ACC112 (cell line): Measurements from ENCODE around the gene KRTAP21-1.

Experiments used
- H2AFZ ChIP-seq: fragments of 200-600 bp; sonication (generic); one replicate; pipeline ENCODE4 v1.6.0; 2017; ENCODE audit warnings: antibody characterized with exemption, low read length; ENCODE audit not compliant: unreplicated experiment
- H3K27ac ChIP-seq: fragments of 200-600 bp; sonication (generic); 2 replicates; pipeline ENCODE4 v1.5.1; 2014; ENCODE audit warnings: low read depth, mild to moderate bottlenecking, antibody characterized with exemption, low read length, moderate library complexity
- H3K27me3 ChIP-seq: fragments of 200-600 bp; sonication (generic); 2 replicates; pipeline ENCODE4 v1.6.1; 2014; ENCODE audit warnings: mild to moderate bottlenecking, antibody characterized with exemption, low read length, moderate library complexity, mixed read lengths; ENCODE audit not compliant: insufficient read depth
- H3K36me3 ChIP-seq: fragments of 200-600 bp; sonication (generic); 2 replicates; pipeline ENCODE4 v1.6.1; 2016; ENCODE audit warnings: mild to moderate bottlenecking, antibody characterized with exemption, low read length, moderate library complexity, mixed read lengths; ENCODE audit not compliant: insufficient read depth
- H3K4me1 ChIP-seq: fragments of 200-600 bp; sonication (generic); one replicate; pipeline ENCODE4 v1.6.1; 2016; ENCODE audit warnings: low read length, mixed read lengths; ENCODE audit not compliant: insufficient read depth, unreplicated experiment, control insufficient read depth
- H3K4me3 ChIP-seq: fragments of 200-600 bp; sonication (generic); 2 replicates; pipeline ENCODE4 v1.5.1; 2014; ENCODE audit warnings: mild to moderate bottlenecking, low read depth, low read length
- H3K79me2 ChIP-seq: fragments of 200-600 bp; sonication (generic); one replicate; pipeline ENCODE4 v1.6.0; 2016; ENCODE audit warnings: low read length; ENCODE audit not compliant: control insufficient read depth, unreplicated experiment, insufficient read depth

The KRTAP21-1 gene

GRCh38 chr21:30719401-30719800, 35.8 kb downstream of the KRTAP21-1 start:
- no peak overlapping the region for H3K4me3 ChIP-seq
- no peaks in the 10 kb centered on the region for H3K4me1 ChIP-seq
- H3K27me3 ChIP-seq = no peaks in the 10 kb centered on the region
- no peak overlapping the region for H2AFZ ChIP-seq
- no peak overlapping the region for H3K27ac ChIP-seq
- H3K79me2 ChIP-seq = no peaks in the 10 kb centered on the region
- no peaks in the 10 kb centered on the region for H3K36me3 ChIP-seq

- H3K27ac ChIP-seq = no peak within 1 kb of the TSS
- no peak within 1 kb of the TSS for H3K4me3 ChIP-seq
- no peaks in the 10 kb centered on the region for H3K79me2 ChIP-seq
- no peaks in the 10 kb centered on the region for H3K4me1 ChIP-seq
- no peak within 1 kb of the TSS for H2AFZ ChIP-seq
- H3K36me3 ChIP-seq = no peaks in the 10 kb centered on the region
- H3K27me3 ChIP-seq = no peaks in the 10 kb centered on the region
Observed at GRCh38 chr21:30718239-30718909, 36.9 kb downstream of the KRTAP21-1 start, which contains the start of gene KRTAP21-3. KRTAP21-3 (minus strand) TSS chr21:30718777; CDS start chr21:30718759, 18 bp downstream.

DNA sequence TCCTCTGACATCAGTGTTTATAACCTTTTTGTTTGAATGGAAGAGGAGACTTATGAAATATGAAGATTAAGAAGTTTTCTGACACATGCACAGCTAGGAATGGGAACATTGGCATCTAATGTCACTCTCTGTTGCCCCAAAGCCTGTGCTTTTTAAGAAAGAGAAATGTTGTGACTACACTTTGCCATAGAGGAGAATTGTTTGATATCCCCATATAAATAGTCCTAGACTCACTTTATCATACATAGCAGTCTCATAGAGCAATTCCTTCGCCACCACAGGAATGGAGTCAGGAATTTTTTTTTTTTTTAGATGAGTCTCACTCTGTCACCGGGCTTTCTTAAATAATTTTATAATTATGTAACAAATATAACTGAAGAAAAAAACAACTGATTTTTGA, 38.1 kb downstream of the KRTAP21-1 start:
- Histone ChIP-seq H3K36me3 (no peaks in the 10 kb centered on the region), H3K4me3 (no peak overlapping the region), H3K27ac (no peak overlapping the region), H3K27me3 (no peaks in the 10 kb centered on the region), H3K79me2 (no peaks in the 10 kb centered on the region), H3K4me1 (no peaks in the 10 kb centered on the region), H2AFZ (no peak overlapping the region)

DNA sequence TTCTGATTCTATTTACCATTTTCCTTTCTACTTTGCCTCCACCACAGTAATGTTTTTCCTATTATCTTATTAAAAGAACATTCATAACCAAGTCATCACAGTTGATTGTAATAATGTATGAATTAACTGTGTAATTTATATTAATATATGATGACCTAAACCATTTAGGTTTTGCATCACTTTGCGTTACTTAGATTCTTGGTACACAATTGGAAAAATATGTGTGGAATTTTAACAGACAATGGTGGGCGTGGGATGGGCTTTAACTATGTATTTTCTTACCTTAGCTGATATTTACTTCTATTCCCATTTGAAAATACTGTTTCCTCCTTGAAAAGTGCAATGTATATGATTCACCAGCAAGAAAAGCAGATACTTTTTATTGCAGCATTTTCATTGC, 40.3 kb downstream of the KRTAP21-1 start:
- Histone ChIP-seq H3K4me1 (no peaks in the 10 kb centered on the region), H3K27ac (no peak overlapping the region), H3K27me3 (no peaks in the 10 kb centered on the region), H3K36me3 (no peaks in the 10 kb centered on the region), H2AFZ (no peak overlapping the region), H3K4me3 (no peak overlapping the region), H3K79me2 (no peaks in the 10 kb centered on the region)

DNA sequence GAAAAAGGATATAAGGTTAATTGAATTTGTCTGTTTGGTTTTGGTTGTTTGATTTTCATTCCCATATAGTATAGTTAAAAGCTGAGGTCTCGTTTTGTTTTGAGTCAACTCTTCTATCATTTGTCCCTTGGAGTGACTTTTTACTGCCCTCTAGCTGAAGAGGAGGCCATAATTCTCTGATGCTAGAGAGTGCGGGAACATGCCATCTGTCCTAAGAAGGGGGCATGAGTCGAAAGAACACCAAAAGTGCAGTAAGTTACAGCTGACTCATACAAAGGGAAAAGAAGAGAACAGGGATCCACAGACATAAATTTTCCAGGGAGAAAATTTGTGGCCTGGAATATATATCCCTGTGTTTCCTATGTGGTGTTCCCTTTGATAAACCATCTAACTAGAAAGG, 40.8 kb downstream of the KRTAP21-1 start:
- no peak overlapping the region for H3K4me3 ChIP-seq
- H3K27me3 ChIP-seq = no peaks in the 10 kb centered on the region
- no peak overlapping the region for H3K27ac ChIP-seq

GRCh38 chr21:30713766-30714165, 41.5 kb downstream of the KRTAP21-1 start:
- Histone ChIP-seq H3K27ac (no peak overlapping the region), H3K4me3 (no peak overlapping the region), H3K27me3 (no peaks in the 10 kb centered on the region), H3K36me3 (no peaks in the 10 kb centered on the region), H3K4me1 (no peaks in the 10 kb centered on the region), H3K79me2 (no peaks in the 10 kb centered on the region), H2AFZ (no peak overlapping the region)

More for the DNA sequence above, 40.8 kb downstream of the KRTAP21-1 start:
- Histone ChIP-seq H3K4me1 (no peaks in the 10 kb centered on the region), H3K79me2 (no peaks in the 10 kb centered on the region), H3K36me3 (no peaks in the 10 kb centered on the region), H2AFZ (no peak overlapping the region)

DNA sequence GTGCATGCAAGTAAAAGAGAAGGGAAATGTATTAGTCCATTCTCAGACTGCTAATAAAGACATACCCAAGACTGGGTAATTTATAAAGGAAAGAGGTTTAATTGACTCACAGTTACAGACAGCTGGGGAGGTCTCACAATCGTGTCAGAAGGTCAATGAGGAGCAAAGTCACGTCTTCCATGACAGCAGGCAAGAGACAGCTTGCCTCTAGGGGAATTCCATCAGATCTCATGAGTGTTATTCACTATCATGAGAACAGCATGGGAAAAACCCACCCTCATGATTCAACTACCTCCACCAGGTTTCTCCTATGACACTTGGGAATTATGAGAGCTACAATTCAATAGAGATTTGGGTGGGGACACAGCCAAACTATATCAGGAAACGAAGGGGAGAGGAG, 44.7 kb downstream of the KRTAP21-1 start:
- Histone ChIP-seq H3K4me1 (no peaks in the 10 kb centered on the region), H3K27ac (no peak overlapping the region), H2AFZ (no peak overlapping the region), H3K4me3 (no peak overlapping the region), H3K36me3 (no peaks in the 10 kb centered on the region), H3K79me2 (no peaks in the 10 kb centered on the region), H3K27me3 (no peaks in the 10 kb centered on the region)

DNA sequence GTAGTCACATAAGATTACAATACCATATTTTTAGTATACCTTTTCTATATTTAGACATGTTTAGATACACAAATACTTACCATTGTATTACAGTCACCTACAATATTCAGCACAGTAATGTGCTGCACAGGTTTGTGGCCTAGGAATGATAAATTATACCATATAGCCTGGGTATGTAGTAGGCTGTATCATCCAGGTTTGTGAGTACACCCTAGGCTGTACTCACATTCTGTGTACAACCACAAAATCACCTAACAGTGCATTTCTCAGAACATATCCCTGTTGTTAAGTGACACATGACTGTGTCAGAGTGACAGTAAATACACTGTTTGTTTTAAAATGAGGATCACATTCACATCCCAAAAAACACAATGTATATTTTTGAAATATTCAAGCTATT, 47.8 kb downstream of the KRTAP21-1 start:
- no peak overlapping the region for H3K4me3 ChIP-seq
- no peak overlapping the region for H3K27ac ChIP-seq
- no peaks in the 10 kb centered on the region for H3K4me1 ChIP-seq
- H3K27me3 ChIP-seq = no peaks in the 10 kb centered on the region
- no peaks in the 10 kb centered on the region for H3K79me2 ChIP-seq
- H2AFZ ChIP-seq = no peak overlapping the region
- no peaks in the 10 kb centered on the region for H3K36me3 ChIP-seq
